ENCODE measurements around the gene CDC42BPA. TPM values are rescaled to one million over a fixed set of nuclear protein-coding genes. Genes with fewer than 3 reads are reported as not detected.

The CDC42BPA gene
- total and polyA plus RNA-seq, 2 of the 13 experiments (the other 11 are each of a cell fraction or from before 2014, with no cell fraction given): 6.5 to 16.0 TPM

GRCh38 chr1:227312361-227313025, 5.8 kb downstream of the CDC42BPA start (continued):
- no peak for TF ChIP-seq U2AF1 (optimal IDR thresholded peaks at IDR 0.05; ENCODE audit: low read depth, low read length)
- no peak for TF ChIP-seq DPF2 (CRISPR knock-in tag; IDR thresholded peaks at IDR 0.05; ENCODE audit: borderline replicate concordance, low read depth)
- no peak for TF ChIP-seq ZNF879 (CRISPR knock-in tag; IDR thresholded peaks at IDR 0.05)
- no peak for TF ChIP-seq HINFP (CRISPR knock-in tag; IDR thresholded peaks at IDR 0.05; ENCODE audit: low read depth)
- no peak for TF ChIP-seq SRSF9 (IDR thresholded peaks at IDR 0.05; ENCODE audit: borderline replicate concordance, insufficient read depth, low read depth, low read length, poor library complexity, severe bottlenecking)
- no peak for TF ChIP-seq ZNF770 (CRISPR knock-in tag; IDR thresholded peaks at IDR 0.05)
- TF ChIP-seq ATF7 (IDR thresholded peaks at IDR 0.05): no peak
- no peak for TF ChIP-seq ATF7 (CRISPR knock-in tag; IDR thresholded peaks at IDR 0.05)
- TF ChIP-seq AGO2 (optimal IDR thresholded peaks at IDR 0.05; ENCODE audit: low read depth, low read length): no peak
